HG03521 (cell line): ENCODE results near the gene PPP4R3A.
"Not testable (repeated sequence)": the region's sequence is repeated elsewhere in the genome, so short reads cannot be mapped to it uniquely, and the experiment has no call there.

Source experiments
- ATAC-seq: cut with Tn5 transposase; IDR thresholded peaks from one replicate; pipeline ENCODE4 v1.9.1; 2021; ENCODE audit warnings: mild to moderate bottlenecking, moderate library complexity; ENCODE audit not compliant: unreplicated experiment

PPP4R3A gene

DNA sequence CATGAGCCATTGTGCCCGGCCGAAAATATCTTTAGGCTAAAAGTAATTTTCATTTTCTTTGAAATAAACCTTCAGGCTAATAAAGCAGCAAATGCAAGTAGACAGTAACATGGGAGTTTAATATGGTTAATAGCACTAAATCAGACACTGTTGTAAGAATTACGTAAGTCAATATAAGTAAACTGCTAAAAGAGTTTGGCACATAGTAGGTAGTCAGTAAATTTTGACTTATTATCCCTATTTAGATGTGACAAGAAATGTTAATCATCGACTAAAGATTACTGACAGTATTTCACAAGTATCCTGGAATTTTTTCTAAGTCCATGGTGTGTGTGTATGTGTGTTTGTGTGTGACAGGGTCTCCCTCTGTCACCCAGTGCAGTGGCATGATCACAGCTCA, 3.9 kb downstream of the PPP4R3A start:
- no peak for ATAC-seq

DNA sequence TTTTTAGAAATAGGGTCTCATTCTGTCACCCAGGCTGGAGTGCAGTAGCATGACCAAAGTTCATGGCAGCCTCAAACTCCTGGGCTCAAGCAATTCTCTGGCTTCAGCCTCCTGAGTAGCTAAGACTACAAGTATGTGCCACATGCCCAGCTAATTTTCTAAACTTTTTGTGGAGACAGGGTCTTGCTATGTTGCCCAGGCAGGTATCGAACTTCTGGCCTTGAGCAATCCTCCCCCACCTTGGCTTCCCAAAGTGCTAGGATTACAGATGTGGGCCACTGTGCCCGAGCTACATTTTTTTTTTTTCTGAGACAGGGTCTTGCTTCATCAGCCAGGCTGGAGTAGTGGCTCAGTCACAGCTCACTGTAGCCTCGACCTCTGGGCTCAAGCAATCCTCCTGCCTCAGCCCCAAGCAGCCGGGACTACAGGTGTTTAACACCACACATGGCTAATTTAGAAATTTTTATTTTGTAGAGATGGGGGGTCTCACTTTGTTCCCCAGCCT, 7.1 kb downstream of the PPP4R3A start:
- ATAC-seq = no peak

DNA sequence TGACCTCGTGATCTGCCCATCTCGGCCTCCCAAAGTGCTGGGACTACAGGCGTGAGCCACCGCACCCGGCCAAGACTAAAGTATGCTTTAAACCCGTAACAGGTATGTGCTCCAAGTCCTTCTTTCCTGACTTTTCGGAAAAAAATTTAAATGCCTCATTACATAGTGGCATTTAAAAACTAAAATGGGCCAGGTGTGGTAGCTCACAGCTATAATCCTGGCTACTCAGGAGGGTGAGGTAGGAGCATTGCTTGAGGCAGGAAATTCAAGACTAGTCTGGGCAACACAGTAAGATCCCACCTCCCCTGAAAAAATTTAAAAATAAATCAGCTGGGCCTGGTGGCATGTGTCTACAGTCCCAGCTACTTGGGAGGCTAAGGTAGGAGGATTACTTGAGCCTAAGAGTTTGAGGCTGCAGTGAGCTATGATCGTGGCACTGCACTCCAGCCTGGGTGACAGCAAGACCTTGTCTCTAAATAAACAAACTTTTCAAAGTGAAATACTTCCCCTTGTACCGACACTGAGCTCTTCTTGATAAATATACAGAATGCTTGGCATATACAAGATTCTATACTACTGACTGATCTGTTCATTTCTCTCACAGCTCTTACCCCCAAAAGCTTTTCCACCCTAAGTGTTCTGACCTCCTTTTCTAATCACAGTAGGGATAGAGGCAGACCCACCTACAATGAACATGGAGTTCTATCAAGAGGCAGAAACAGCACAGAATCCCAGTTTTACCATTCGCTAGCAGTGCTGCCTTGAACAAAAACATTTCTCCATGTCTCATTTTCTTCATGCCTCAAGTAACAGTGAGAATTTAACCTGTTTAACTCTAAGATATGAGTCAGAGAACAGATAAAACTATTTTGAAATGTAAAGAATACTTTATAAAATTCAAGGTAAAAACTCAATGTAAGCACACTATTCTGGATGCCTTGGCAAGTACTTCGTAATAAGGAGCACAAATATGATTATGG, 7.9 kb downstream of the PPP4R3A start:
- ATAC-seq = no peak

DNA sequence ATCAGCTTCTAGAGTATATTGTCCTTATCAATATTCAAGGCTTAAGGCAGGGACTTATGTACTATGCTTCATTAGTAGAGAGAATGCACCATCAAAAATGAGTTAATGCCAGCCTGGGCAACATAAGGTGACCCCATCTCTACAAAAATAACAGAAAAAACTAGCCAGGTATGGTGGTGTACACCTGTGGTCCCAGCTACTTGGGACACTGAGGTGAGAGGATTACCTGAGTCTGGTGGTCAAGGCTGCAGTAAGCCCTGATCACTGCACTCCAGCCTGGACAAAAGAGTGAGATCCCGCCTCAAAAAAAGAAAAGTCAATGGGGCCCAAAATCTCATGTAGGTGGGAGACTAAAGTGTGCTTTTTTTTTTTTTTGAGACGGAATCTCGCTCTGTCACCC, 8.8 kb downstream of the PPP4R3A start:
- no peak for ATAC-seq

DNA sequence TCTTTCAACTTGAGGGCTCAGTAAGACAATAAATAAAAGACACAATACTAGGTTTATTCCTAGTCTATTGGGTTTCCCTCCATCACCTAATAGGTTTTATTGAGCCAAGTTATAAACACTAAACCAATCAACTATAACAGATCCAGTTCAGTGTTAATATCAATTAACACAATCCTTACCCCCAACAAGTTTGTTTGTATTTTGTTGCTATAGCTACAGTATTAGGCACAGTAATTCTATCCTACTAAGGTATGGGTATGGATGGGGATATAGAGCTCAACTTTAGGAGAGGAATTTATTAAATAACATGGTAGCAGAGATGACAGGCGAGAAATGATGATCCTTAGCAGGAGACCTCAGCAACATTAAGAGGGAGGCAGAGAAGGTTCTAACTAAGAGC, 13.3 kb downstream of the PPP4R3A start:
- no peak for ATAC-seq

DNA sequence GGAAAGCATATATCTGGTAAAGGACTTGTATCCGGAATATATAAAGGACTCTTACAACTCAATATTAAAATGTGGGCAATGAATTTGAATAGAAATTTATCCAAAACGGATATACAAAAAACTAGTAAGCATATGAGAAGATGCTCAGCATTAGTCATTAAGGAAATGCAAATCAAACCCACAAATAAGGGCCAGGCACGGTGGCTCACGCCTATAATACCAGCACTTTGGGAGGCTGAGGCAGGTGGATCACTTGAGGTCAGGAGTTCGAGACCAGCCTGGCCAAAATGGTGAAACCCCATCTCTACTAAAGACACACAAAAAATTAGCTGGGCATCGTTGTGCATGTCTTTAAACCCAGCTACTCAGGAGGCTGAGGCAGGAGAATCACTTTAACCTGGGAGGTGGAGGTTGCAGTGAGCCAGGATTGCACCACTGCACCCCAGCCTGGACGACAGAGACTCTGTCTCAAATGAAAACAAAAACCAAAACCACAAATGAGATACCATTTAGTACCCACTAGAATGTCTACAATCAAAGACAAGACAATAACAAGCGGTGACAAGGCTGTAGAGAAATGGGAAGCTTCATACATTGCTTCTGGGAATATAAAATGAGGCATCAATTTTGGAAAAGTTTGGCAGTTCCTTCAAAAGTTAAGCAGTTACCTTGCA, 15.6 kb downstream of the PPP4R3A start:
- not testable (repeated sequence) for ATAC-seq

DNA sequence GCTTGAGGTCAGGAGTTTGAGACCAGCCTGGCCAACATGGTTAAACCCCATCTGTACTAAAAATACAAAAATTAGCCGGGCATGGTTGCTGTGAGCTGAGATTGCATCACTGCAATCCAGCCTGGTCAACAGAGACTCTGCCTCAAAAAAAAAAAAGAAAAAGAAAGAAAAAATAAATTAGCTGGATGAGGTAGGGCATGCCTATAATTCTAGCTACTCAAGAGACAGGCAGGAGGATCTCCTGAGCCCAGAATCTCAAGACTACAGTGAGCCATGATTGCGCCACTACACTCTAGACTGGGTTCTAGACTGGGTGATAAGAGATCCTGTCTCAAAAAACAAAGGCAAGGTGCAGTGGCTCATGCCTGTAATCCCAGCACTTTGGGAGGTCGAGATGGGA, 16.9 kb downstream of the PPP4R3A start:
- ATAC-seq = no peak

DNA sequence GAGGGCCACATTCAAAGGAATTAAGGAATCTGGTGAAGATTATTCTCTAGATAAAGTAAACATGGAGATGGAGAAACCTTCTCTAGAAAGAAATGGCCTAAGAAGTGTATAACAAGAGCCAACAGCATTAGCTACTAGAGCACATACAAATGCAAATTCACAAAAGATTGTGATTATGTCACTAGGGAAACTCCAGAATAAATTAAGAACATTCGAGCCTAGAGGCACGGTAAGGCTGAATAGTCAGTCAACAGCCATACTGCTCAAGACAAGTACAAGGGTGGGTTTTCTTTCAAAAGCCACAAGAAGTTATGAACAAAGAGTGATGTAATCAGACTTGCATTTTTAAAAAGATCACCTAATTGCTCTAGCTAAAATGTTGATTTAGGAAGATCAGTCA, 25.4 kb downstream of the PPP4R3A start:
- ATAC-seq = no peak

DNA sequence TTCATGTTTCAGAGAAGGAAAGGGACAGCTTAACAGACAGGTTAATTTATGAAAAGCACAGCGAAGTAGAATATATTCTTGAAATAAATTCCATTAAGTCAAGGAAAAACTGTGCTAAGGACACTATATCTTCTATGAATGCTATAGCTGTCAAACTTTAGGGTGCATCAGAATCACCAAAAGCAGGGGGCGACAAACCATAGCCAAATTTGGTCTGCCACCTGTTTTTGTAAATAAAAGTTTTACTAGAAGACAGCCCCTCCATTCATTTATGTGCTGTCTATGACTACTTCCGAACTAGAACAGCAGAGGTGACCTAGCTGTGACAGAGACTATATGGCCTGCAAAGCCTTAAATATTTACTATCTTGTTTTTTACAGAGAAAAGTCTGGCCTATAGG, 25.9 kb downstream of the PPP4R3A start:
- ATAC-seq = no peak

DNA sequence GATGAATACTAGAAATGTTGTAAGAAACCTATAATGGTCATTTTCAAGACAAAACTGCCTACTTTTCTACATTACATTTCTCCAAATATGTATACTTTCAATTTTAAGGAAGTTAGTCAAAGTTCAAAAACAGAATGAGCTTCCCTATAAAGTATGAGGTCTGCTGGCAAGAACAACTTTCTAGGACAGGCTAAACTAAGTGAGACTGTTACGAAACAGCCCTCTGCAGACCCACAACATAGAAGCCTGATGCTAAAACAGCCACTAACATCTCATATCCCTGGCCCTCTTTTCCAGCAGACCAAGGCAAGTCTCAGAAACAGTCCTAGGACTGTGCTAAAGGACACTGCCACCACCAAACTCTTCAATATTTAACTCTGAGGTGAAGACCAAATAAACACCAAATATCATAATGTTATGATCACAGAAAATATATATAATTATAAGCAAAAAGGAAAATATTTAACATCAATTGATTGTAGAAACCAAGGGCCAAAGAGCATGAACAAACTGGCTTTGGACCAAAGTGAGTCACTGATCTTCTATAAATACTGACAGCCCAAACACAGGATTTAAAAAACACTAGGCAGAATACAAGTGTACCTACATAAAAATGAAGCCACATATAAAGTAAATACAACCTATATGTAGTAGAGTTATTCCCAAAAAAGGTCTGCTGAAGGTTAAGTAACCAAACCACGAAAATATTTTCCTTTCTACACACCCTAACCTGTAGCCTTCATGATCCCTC, 27.7 kb downstream of the PPP4R3A start:
- no peak for ATAC-seq

DNA sequence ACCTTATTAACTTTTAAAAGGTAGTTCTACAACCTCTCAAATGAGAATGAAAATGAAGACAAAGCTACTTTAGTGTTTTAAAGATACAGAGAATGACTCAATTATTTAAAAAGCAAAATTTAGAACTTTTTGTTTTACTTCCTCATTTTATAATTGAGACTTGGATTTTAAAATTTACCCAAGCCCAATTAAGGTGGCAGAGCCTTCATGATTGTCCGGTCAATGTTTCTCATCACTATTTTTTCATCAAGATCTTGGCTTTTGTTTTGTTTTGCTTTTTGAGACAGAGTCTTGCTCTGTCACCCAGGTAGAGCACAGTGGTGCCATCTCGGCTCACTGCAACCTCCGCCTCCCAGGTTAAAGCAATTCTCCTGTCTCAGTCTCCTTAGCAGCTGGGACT, 32.7 kb downstream of the PPP4R3A start:
- no peak for ATAC-seq

DNA sequence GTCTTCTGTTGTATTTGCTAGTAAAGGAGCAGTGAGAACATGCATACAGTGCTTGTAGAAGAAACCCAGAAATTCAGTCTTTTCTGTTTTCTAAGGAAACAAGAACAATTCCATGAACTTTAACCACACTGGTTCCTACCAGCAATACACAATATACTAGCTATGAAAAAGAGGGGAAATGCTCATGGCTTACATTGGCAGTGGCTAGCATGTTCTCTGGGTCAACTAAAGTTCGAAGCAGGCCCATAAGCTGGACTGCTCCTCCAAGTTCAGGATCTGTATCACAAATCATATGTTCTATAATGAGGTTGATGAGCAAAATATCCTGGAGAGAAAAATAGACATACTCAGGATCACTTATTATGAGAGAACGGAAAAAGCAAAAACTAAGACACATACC, 37.1 kb downstream of the PPP4R3A start:
- ATAC-seq = no peak

DNA sequence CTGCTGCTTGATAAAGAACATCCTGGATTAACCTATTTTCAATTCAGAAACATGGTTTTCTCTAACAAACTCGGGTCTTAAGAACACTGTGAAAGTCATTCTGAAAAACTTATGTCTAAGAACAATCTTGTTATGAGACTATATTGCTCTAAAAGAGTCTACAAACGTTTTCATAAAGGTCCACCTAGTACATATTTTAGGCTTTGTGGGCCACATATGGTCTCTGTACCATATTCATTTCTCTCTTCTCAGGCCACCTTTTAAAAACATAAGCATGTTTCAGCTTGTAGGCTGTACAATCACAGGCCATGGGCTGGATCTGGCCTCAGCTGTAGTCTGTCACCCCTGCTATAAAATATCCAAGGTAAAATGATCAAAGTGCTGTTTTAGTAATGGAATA, 39.9 kb downstream of the PPP4R3A start:
- no peak for ATAC-seq

DNA sequence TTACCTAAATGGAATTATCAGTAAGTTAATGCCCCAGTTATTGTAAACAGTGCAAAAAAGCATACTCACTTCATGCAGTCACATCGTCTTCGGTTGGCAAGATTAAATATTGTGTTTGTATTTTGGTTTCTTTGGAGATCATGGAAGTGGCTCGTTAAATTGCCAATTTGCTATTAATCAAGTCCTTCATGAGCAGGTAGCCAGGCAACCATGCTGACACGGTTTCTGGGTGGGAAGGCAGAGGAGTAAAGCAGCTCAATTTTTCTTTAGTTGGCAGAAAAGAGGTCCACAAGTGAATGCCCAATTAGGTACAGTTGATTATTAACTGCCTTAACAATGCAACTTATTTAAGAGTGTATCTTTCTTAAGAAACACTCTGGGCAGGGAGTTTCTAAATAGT, 43.9 kb downstream of the PPP4R3A start:
- no peak for ATAC-seq

DNA sequence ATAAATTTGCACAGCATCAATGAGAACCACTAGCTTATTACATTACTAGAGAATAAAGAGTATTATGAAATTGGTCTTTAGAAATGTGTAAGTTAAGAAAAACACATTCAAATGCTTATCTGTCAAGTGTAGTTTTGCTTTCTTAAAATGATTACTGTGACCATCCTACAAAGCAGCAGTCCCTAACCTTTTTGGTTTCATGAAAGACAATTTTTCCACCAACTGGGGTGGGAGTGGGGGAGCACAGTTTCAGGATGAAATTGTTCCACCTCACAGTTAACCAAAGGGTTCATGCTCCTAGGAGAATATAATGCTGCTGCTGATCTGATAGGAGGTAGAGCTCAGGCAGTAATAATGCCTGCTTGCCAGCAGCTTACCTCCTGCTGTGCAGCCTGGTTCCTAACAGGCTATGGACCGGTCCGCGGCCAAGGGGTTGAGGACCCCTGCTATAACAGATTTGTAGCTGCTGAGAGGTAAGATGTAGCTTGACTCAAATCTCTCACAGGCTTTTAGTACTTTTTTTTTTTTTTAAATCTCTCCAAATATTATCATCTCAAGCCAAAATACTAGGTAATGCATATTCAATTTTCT, 45.4 kb downstream of the PPP4R3A start:
- ATAC-seq = no peak

DNA sequence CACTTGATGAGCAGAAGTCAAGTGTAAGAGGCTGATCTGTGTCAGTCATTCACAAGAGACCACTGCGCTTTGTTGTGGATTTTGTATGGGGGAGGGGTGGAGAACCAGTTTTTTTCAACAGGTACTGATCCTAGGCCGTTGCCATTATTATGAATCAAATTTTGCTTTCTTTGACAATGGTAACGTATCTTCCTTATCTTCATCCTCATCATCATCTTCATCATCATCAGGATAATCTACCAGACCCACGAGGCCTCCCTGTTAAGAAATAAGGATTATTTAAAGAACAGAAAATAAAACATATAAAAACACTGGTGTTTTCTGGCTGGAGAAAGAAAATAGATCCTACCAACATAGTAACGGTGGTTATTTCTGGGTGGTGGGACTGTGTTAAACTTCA, 51.5 kb downstream of the PPP4R3A start:
- ATAC-seq = no peak

DNA sequence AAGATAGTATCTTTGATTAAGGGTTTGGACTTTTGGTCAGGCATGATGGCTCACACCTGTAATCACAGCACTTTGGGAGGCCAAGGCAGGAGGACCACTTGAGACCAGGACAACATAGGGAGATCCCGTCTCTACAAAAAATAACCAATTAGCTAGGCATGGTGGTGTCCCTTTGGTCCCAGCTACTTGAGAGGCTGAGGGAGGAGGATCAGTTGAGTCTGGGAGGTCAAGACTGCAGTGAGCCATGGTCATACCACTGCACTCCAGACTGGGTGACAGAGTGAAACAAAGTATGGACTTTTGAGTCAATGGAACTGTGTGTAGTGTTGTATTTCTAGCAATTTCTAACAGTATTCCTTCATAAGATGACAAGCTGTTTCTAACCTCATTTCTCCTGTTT, 53.8 kb downstream of the PPP4R3A start:
- ATAC-seq = no peak

DNA sequence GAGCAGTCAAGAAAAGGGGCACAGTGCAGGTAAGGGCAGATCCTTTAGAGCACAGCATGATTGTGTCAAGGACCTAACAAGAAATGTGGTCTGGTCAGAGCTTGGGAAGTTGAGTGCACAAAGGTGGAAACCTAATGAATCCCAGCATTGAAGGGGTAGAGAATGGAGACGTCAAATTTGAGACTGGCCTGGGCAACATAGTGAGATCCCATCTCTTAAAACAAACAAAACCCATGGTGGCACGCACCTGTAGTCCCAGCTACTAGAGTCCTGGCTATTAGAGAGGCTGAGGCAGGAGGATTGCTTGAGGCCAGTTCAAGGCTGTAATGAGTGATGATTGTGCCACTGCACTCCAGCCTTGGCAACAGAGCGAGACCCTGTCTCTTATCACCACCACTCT, 55.5 kb downstream of the PPP4R3A start:
- no peak for ATAC-seq

DNA sequence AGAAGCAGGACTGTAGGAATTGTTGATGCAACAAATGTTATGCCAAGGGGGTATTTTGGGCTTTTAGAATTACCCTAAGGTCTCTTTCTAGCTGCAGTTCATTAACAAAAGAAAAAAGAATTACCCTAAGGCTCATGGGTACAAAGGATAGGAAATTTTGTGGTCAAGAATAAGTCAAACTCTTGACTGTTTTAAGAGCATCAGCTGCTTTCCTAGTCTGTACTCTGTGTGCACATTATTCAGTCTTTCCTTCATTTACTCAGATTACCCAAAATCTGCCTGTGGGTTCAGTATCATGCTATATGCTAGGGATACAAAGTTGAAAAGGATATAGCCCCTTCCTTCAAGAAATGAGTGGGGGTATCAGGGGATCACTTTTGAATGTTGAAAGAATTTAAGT, 56.0 kb downstream of the PPP4R3A start:
- no peak for ATAC-seq

DNA sequence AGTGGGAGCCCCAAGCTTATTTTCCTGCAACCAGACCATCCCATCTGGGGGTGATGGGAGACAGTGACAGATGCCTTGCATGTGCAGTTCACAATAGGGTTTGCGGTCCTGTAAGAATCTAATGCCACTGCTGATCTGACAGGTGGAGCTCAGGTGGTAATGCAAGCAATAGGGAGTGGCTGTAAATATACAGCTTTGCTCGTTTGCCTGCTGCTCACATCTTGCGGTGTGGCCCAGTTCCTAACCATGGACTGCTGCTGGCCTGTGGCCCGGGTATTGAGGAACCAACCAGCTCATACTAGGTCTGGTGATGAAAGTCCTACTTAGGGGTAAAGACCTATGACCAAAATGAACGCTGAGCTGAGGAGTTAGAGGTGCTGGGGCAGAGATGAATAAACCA, 56.4 kb downstream of the PPP4R3A start:
- ATAC-seq = no peak
